Middle frontal gyrus (tissue), 1 donor: ENCODE data around the gene FBXO4.
"Not testable (repeated sequence)": the region's sequence is repeated elsewhere in the genome, so short reads cannot be mapped to it uniquely, and the experiment has no call there.

Experiments used
- DNase-seq: peaks from one replicate; pipeline ENCODE4 v3.0.0-alpha.2; 2015; ENCODE audit warnings: low spot score; ENCODE audit errors: extremely low spot score

FBXO4 gene

DNA sequence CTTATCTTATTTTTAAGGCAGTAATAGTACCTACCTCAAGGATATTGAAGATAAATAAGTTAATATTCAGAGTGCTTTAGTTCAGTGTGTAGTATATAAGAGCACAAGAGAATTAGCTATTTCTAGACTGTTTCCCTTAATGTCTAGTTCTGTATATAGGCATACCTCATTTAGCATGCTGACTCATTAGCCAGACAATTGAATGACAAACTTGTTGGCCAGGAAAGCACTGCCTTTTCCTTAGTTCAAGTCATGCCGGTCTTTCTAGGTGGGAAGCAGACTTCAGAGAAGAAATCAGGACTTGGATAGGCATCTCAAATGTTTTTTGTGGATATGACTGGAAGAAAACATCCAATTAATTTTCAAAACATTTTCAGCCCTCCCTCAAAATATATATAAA lies 3.2 kb upstream of the FBXO4 start:
- DNase-seq = no peak

DNA sequence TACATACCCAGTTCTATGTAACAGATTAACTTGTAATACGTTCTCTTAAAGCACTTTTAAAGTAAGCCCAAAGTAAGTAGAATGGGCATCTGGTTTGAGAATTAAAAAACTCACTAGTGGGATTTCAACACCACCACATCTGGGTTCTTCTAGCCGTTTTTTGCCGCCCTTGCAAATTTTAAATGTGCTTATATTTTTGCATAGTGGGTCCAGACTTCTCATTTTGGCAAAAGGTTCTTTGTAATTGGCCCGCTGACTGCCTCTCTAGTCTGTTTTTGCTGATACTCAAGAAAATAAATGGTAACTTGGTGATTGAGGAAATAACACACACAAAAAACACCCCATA lies 582 bp upstream of the FBXO4 start:
- no peak for DNase-seq

DNA sequence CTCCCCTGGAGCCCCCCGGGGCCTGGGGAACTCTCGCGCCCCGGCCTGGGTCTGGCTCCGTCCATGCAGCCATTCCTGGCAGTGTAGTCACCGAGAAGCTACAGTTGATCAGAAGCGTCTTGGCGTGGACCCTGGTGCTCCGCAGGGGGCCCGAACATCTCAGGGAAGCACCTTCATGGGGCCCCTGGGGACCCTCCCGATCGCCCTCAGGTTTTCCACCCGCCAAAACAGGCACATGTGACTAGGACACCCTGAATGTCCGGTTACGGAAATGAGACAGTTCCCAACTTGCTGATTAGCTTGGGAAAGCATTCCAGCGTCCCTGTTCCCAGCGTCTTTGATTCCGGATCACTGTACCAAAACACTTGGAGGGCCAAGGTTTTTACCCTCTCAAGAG lies 472 bp downstream of the FBXO4 start:
- no peak for DNase-seq

DNA sequence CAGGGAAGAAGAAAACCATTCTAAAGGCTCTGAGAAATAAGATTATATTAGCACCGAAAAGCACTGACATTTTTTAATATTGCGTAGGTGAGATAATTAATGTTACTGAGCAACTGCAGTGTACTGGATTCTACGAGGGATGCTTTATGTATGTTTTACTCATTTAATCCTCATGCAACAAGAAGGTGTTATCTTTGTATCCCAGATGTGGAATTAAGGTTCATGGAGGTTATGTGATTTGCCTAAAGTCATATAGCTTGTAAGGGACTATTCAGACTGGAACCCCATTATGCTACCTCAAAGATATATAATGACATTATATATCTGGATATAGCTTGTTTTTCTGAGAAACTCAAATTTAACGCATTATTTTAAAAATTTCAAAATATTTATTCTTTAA lies 2.5 kb downstream of the FBXO4 start:
- DNase-seq = no peak

DNA sequence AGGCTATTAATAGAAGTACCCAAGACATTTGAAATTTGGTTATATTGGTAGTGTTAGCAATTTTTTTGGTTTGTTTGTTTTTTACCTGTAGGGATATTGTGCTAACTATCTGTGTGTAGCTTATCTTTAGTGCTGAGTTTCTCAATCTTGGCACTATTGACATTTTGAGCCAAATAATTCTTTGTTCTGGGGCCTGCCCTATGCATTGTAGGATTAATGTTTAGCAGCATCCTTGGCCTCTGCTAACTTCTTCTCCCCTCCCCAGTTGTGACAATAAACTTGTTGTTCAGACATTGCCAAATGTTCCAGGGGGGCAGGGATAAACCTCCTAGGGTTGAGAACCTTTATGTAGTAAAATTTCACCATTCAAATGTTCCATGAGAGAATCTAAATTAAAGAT lies 4.0 kb downstream of the FBXO4 start:
- no peak for DNase-seq

DNA sequence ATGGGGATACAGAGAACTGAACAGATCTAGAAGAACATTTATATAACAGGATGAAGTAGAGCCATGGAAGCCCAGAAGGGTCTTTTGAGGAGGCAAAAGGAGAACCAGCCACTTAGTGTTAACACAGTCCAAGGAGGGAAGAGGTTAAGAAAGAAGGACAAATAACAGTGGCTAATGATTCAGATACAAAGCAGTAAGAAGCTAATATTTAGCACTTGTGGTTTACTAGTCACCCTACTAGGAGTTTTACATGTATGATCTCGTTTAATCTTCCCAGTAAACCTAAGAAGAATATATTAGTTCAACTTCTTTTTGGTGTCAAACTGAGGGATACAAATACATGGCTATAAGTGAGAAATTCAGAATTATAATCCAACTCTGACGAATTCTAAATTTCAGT lies 7.7 kb downstream of the FBXO4 start:
- no peak for DNase-seq

DNA sequence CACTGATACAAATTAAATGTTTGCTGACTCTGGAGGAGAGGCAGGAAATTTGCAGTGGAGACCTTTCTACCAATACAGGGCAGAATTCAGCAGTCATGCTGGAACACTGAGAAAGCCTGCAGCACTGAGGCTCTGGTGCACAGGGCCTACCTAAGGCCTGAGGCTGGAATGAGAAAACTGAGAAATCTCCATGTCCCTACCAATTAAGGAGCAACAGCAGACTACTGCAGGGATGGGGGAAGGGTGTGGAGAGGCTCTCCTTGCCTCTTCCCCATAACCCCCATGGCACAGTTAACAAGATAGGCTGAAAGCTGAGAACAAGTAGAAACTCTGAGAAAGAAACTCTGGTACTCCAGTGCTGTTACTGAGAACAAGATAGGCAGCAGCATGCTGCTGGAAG lies 10.5 kb downstream of the FBXO4 start:
- no peak for DNase-seq

DNA sequence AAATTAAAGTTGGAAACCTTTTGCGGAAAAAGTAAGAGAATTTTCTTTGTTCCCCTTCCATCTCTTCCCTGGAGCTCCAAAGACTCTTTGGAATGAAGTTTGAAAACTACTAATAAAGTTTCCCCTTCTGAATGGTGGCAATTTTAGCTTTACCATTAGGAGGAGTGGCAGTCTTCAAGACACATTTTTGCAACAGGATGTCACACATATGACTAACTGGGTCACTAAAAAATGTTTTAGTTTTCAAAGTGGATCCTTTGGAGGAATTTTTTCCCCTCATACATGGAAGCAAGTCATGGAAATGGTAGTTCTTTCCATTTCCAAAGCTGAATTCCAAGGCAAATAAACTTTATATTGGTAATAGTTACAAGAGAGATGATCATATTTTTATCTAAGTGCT lies 15.6 kb downstream of the FBXO4 start:
- no peak for DNase-seq

DNA sequence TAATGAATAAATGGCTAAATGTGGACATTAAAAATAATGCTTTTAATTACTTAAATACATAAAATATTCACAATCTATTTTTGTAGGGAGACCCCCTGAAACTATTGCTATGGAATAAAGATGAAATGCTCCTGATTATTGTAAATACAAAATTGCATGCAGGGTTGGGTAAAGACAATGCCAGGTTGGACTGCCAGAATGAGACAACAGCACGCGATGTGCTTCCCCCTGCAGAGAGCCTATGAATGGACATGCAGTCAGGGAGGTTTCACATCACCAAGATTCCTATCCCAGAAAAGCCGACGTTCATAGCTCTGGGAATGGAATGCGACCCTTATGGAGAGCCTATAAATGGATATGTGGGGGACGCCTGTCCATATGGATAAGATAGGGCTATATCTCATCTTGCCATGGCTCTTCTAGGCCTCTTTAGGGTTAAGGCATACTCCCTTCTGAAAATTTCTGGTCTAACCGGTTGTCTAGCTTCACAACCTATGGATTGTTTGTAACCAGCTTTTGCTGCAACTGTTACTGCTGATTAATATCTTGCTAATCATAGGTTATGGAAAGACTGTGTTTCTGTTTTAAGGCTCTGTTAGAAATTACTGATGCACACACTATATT lies 20.4 kb downstream of the FBXO4 start:
- DNase-seq = not testable (repeated sequence)

DNA sequence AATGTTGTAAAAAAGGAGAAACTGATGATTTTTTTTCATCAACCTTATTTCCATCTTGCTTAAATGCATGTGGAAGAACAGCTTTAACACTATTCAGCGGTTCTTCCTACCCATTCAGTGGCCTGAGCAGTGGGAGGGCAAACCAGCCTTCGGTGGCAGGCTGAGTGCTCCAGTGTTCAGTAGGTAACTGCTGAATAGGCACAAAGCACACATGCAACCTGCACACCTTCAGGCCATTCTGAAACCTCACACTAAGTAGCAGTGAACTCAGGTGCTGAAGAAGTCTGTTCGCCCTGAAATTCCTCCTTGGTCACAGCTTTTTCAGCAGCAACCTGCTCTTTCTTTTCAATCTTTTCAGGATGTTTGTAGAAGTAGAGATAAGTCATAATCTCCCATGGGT lies 26.1 kb downstream of the FBXO4 start:
- DNase-seq = no peak

DNA sequence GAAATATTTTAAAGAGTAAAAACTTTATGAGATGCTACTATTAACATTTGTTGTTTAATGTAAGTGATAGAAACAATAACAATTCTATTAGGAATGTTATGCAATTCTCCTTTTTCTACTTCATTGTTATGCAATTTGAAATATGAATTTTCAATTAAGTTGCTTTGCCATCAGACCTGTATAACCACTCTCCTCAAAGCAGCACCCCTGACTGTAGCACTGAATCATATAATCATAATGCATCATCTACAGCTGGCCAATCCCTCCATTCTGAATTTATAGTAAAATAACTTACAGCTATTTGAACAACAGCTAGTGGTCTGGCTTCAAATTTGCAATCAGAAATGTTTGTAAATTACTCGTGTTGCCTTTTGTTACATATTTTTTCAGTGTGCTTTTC lies 29.2 kb downstream of the FBXO4 start:
- no peak for DNase-seq

DNA sequence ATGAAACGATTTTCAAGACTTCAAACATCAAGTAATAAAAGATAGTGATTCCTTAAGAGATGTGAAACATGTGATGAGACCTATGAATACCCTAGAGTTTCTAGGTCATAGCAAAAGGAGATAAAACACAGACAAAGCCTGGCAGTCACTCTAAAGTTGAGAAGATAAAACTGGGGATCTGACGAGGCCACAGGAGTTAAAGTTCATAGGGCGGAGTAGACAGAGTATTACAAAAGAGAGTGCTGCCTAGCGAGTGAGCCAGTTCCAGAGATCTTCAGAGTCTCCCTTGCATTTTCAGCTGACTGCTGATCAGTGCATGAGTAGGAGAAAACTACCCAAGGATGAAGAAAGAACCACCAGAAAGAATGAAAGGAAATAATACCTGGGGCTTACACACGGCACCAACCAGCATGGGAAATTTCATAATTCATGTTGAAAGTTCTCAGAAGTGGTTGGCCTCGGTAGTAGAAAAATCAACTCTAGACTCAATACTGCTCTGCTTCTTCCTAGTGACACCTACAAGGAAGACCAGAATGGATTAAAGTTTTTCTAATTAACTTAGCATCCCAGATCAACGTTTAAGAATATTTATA lies 30.4 kb downstream of the FBXO4 start:
- no peak for DNase-seq

DNA sequence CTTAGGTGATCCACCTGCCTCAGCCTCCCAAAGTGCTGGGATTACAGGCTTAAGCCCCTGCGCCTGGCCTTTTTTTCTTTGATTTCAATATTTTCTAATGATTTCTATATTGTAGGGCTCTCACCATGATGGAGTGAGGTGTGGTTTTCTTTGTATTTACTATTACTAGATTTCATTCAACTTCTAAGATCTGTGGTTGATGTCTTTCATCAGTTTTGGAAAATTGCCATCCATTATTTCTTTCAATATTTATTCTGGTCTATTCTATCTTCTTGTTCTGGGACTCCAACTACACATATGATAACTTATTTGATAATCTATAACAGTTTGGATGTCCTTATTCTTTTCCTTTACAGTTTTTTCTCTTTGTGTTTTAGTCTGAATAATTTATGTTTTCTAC lies 31.9 kb downstream of the FBXO4 start:
- no peak for DNase-seq

DNA sequence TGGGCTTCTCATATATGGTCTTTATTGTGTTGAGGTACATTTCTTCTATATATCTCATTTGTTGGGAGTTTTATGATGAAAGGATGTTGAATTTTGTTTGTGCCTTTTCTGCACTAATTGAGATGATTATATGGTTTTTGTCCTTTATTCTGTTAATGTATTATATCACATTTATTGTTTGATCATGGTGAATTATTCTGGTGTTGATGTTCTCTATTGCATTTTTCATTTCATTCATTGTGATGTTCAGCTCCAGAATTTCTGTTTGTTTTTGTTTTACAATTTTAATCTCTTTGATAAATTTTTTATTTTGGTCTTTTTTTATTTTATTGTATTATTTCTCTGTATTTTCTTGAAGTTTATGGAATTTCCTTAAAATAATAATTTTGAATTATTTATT lies 35.4 kb downstream of the FBXO4 start:
- DNase-seq = no peak

DNA sequence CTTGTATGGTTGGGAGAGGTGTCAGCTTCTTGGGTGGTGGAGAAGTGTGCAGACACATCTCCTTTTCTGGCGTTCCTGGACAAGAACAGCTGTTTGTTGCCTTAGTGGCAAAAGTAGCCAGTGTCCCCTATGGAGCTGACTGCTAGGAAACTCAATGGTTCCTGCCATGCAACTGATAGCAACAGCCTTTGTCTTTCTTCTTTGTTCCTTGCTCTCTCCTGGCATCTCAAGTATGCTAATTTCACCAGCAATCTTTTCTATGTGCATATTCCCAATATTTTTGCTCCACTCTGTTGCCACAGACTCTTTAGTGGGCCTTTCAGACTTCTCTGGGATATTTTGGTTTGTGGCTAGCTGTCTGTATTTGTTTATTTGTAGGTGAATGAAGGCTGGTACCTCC lies 36.7 kb downstream of the FBXO4 start:
- no peak for DNase-seq

DNA sequence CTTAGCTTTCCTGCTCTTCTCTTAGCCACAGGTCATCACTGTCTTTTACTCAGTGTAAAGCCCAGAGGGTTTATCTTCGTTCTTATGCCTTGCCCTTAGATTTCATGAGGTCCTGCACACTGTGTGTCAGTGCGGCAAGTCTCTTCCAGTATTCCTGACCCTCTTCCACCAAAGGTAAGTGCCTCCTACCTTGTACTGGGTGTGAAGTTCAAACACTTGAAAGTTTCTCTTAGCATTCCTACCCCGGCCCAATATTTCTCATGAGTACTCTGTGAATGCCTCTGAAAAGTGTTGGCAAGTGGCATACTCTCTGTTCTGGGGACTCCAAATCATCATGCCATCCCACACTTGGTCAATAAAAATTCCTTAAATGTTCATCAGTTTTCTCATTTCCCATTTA lies 37.4 kb downstream of the FBXO4 start:
- DNase-seq = no peak

DNA sequence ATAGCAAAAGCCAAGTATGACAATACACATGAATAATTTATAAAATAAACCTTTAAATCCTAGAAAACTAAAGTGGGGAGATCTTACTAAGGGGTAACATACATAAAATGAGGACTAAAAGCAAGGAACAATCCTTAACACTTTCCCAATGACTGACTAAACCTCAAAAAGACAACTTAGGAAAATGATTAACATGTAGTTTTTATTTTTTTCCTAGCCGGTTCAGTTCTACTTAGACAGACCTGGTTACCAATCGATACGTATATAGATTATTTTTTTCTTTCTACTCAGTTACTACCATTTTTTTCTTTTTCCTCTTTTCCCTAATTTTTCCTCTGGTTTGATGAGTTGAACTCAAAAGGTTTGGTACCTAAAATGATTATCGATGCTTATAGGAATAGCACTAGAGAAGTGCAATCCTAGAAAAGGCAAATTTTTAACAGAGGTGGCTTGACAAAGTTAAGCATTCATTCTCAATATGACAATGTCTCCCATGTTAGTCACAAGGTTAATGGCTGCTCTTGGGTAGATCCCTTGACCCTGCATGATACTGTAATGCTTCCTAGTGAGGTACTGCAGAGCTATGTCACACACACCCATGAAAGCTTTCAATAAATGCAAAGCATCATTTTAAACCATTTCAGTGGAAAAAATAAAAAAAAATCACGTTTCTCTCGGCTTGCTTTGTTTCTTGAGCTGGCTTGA lies 41.5 kb downstream of the FBXO4 start:
- DNase-seq = no peak

DNA sequence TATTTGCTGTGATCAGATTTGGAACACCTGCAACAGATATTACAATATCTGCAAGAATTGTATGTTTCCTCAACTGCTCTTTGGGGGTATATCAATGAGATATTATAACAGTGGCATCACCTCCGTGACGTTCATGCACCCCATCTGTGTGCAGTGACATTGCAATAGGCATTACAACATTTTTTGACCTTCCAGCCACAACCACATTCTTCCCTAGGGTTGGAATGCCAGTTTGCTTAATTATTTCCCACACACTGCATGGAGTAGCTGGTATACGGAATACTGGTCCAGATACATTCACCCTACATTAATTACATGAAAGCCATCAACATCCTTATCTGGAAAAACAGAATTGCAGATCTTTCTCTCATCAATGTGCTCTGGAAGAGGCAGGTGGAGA lies 42.3 kb downstream of the FBXO4 start:
- DNase-seq = no peak

DNA sequence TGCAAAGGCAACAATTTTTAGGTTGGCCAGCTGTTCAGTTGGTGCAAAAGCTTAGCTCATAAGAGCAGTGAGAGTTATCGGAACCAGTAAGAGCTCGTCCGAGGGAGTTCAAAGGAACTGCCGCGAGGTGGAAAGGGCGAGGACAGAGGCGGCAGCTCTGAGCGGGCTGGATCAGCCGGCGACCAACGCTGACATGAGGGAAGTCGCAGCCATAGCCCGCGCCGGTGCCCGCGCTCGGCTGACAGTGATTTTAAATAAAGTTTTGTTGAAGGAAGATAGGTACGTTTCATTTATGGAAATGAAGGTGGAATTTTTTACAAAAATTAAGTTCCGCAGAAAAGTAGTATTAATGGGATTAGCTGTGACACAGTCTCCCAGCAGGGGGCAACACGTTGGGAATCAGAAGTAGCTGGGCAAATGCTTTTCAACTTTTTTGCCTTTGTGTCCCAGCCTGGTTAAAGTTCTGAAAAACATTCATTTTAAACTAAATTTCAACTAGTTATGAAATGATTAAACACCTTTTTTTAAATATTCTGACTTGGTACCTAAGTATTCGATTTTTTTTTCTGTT lies 43.2 kb downstream of the FBXO4 start:
- DNase-seq = no peak

DNA sequence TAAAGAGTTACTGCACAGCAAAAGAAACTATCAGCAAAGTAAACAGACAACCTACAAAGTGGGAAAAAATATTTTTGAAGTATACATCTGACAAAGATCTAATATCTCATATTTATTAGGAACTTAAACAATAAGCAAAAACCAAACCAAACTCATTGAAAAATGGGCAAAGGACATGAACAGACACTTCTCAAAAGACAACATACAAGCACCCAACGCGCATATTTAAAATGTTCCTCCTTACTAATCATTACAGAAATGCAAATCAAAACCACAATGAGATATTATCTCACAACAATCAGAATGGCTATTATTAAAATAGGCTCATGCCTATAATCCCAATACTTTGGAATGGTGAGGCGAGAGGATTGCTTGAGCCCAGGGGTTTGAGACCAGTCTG lies 48.0 kb downstream of the FBXO4 start:
- no peak for DNase-seq

DNA sequence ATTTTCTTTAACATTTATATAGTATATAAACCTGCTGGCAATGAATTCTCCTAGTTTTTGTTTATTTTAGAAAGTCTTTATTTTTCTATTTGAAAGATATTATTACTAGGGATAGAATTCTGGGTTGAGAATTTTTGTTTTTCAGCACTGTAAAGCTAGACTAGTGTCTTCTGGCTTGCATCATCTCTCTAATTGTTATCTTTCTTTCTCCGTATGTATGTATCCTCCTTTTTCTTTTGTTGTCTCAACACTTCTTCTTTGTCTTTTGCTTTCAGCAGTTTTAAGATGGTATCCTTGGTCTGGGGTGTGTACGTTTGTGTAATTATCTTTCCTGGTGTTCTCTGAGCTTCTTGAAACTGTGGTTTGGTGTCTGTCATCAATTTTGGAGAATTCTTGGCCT lies 48.8 kb downstream of the FBXO4 start:
- DNase-seq = no peak

DNA sequence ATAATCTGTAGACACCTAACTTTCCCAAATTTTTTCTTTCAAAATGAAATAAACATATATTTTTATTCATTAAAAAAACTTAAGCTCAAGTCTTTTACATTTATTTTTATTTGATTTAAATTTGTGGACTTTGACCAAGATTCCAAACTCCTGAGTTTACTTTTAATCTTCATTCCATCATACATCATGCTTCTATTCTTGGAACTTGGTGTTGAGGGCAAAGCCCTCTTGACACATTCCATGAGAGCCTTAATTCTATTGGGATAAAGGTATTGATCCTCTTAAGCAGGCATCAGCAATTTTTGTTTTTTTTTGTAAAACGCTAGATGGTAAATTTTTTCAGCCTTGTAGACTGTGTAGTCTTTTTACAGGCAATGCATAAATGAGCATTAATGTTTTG lies 53.6 kb downstream of the FBXO4 start:
- no peak for DNase-seq

DNA sequence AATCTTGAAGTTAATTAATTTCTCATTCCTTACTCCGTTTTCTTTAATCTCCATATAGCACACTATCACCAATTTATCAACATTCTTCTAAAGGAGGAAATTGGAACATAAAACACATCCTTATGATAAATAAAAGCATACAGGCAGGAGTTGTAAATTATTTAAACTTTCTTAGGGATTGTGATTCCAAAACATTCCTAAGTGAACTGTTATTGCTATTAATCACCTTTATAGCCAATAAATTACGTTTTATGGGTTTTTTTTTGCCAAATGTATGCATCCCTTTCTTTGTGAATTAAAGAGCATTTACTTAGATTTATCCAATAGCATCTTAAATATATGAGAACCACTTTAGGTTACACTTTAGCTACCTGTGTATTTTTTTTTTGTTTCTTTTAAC lies 55.3 kb downstream of the FBXO4 start:
- no peak for DNase-seq
